Ishikawa (cell line): Measurements from ENCODE around the gene SLC34A1.
A peak's percentile ranks its signal among the peaks of the same experiment; 100 is the strongest.

ENCODE experiments used
- CEBPB ChIP-seq: IDR thresholded peaks from 2 replicates; pipeline ENCODE4 v1.6.1; 2012
- CREB1 ChIP-seq: IDR thresholded peaks from 2 replicates; pipeline ENCODE4 v1.6.1; 2012; ENCODE audit warnings: low read depth
- EGR1 ChIP-seq: IDR thresholded peaks from 2 replicates; pipeline ENCODE4 v1.6.1; 2012
- EP300 ChIP-seq: IDR thresholded peaks from 2 replicates; pipeline ENCODE4 v1.6.1; 2012; ENCODE audit warnings: borderline replicate concordance
- FOXM1 ChIP-seq: IDR thresholded peaks from 2 replicates; pipeline ENCODE4 v1.6.1; 2012; ENCODE audit warnings: low read depth, borderline replicate concordance
- MAX ChIP-seq: IDR thresholded peaks from 2 replicates; pipeline ENCODE4 v1.6.1; 2012
- NFIC ChIP-seq: IDR thresholded peaks from 2 replicates; pipeline ENCODE4 v1.6.1; 2012
- RAD21 ChIP-seq: IDR thresholded peaks from 2 replicates; pipeline ENCODE4 v1.6.1; 2012; ENCODE audit warnings: low read depth
- REST ChIP-seq: IDR thresholded peaks from 2 replicates; pipeline ENCODE4 v1.6.1; 2012; ENCODE audit warnings: low read depth, mild to moderate bottlenecking
- TAF1 ChIP-seq: IDR thresholded peaks from 2 replicates; pipeline ENCODE4 v1.6.1; 2012; ENCODE audit warnings: low read depth, mild to moderate bottlenecking
- TCF12 ChIP-seq: IDR thresholded peaks from 2 replicates; pipeline ENCODE4 v1.6.1; 2012; ENCODE audit warnings: low read depth
- TEAD4 ChIP-seq: IDR thresholded peaks from 2 replicates; pipeline ENCODE4 v1.6.1; 2012
- YY1 ChIP-seq: IDR thresholded peaks from 2 replicates; pipeline ENCODE4 v1.6.1; 2012; ENCODE audit warnings: low read depth
- ZBTB7A ChIP-seq: IDR thresholded peaks from 2 replicates; pipeline ENCODE4 v1.6.1; 2012; ENCODE audit warnings: low read depth
- TF ChIP-seq, protein P1 (sequence below): IDR thresholded peaks from 2 replicates; pipeline ENCODE4 v1.6.1; 2012

The SLC34A1 gene

DNA sequence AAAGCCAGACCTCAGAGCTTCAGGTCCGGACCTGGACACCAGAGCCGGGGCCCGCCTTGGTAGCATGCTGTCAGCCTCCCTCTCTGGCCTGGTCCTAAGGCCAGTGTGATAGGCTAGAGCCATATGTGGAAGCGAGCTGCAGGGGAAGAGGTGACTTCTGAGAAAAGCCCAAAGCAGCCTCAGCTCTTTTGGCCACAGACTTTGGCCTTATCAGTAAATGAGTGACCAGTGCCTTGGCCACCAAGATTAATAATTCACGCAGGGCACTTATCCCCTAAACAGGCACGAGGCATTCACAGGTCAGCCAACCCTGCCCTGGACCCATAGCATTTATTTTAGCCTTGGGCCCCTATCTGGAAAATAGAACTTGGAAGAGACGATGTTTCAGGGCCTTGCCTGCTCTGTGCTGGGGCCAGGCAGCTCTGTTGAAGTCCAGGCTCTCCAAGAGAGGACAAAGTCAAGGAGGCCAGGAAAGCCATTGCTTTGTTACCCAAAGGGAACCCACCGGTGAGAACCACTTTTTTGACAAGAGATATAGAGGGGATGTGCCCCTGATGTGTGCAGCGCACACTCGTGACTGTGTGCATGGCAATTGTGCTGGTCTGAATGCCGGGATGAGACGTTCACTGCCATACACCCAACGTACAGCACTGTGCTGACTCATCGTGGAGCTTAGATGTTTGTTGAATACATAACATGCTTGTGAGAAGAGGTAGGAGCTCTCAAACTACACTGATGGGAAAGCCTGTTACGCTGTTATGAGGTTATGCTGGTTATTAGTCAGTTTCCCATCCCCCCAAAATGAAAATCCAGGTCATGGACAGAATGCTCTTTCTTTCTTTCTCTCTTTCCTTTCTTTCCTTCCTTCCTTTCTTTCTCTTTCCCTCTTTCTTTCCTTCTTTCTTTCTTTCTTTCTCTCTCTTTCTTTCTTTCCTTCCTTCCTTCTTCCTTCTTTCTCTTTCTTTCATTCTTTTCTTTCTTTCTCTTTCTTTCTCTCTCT, 5.0 kb upstream of the SLC34A1 start:
- no peak for TF ChIP-seq REST

GRCh38 chr5:177380805-177381126, 3.5 kb upstream of the SLC34A1 start:
- TF ChIP-seq MAX (no peak), CREB1 (no peak), REST (no peak), YY1 (no peak), ZBTB7A (no peak), NFIC (no peak), RAD21 (no peak), FOXM1 (no peak), EGR1 (no peak), TEAD4 (no peak), CEBPB (no peak), TAF1 (no peak), TCF12 (no peak), EP300 (no peak)
- TF ChIP-seq, protein P1, sequence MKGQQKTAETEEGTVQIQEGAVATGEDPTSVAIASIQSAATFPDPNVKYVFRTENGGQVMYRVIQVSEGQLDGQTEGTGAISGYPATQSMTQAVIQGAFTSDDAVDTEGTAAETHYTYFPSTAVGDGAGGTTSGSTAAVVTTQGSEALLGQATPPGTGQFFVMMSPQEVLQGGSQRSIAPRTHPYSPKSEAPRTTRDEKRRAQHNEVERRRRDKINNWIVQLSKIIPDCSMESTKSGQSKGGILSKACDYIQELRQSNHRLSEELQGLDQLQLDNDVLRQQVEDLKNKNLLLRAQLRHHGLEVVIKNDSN = no peak

DNA sequence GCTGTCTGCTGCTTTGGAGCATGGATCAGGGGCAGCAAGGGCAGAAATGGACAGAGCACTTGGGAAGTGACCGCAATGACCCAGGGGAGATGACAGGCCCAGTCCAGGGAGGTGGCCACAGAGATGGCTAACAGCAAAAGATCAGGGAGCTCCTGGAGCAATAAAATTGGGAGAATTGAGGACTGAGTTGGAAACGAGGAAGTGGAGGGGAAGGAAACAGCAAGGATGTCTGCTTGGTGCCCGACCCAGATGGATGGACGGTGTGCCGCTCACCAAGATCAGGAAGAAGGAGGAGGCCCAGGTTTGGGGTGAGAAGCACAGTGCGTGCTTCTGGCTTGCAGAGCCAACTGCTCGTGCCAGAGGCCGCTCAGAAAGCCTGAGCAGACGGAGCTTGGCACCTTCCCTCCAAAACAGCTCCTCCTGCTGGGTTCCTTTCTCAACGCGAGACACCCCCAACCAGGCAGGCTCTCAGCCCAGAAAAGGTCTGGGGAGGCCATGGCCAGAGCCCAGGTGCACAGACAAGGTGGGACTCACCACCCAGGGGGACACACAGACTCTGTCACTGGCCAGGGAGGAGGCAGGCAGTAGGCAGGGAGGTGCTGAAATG, 1.7 kb upstream of the SLC34A1 start:
- TF ChIP-seq TEAD4 (no peak), RAD21 (peak; percentile 24)
- TF ChIP-seq, protein P1 = no peak

GRCh38 chr5:177383181-177383580, 1.1 kb upstream of the SLC34A1 start:
- TF ChIP-seq TCF12 (no peak), CREB1 (no peak), REST (no peak)

GRCh38 chr5:177385720-177386119, 1.5 kb downstream of the SLC34A1 start:
- TF ChIP-seq REST (no peak), MAX (no peak), NFIC (no peak), ZBTB7A (no peak), YY1 (no peak), TCF12 (no peak), RAD21 (no peak), EGR1 (no peak), EP300 (no peak), CREB1 (no peak), CEBPB (no peak), TAF1 (no peak), TEAD4 (no peak), FOXM1 (no peak)
- TF ChIP-seq, protein P1 = no peak
